HG02981 (cell line): Measurements from ENCODE around the gene CDK8.

Source experiments
- ATAC-seq: cut with Tn5 transposase; IDR thresholded peaks from one replicate; pipeline ENCODE4 v1.9.1; 2021; ENCODE audit warnings: mild to moderate bottlenecking, moderate library complexity; ENCODE audit not compliant: unreplicated experiment

CDK8 gene

GRCh38 chr13:26379831-26380230 lies 125.9 kb downstream of the CDK8 start:
- no peak for ATAC-seq

- no peak for ATAC-seq
Measured at GRCh38 chr13:26380930-26381329, 127.0 kb downstream of the CDK8 start.

- no peak for ATAC-seq
Measured at GRCh38 chr13:26382366-26382765, 128.4 kb downstream of the CDK8 start.

GRCh38 chr13:26382835-26383234 lies 128.9 kb downstream of the CDK8 start:
- ATAC-seq: no peak

GRCh38 chr13:26384587-26384986 lies 130.7 kb downstream of the CDK8 start:
- ATAC-seq: no peak

- no peak for ATAC-seq
Measured at GRCh38 chr13:26386026-26386425, 132.1 kb downstream of the CDK8 start.

GRCh38 chr13:26390203-26390602 lies 136.3 kb downstream of the CDK8 start:
- ATAC-seq: no peak

GRCh38 chr13:26400545-26400944 lies 146.6 kb downstream of the CDK8 start:
- ATAC-seq: no peak

- no peak for ATAC-seq
Measured at GRCh38 chr13:26401069-26401468, 147.1 kb downstream of the CDK8 start.

GRCh38 chr13:26401578-26402021 lies 147.7 kb downstream of the CDK8 start:
- ATAC-seq: no peak

- ATAC-seq: no peak
Measured at GRCh38 chr13:26406791-26407190, 152.9 kb downstream of the CDK8 start.

GRCh38 chr13:26411206-26411605 lies 157.3 kb downstream of the CDK8 start:
- ATAC-seq: no peak

GRCh38 chr13:26412263-26412662 lies 158.3 kb downstream of the CDK8 start:
- no peak for ATAC-seq

GRCh38 chr13:26412936-26413716 lies 159.2 kb downstream of the CDK8 start:
- ATAC-seq: no peak

GRCh38 chr13:26420282-26420960 lies 166.5 kb downstream of the CDK8 start:
- no peak for ATAC-seq

- ATAC-seq: no peak
Measured at GRCh38 chr13:26422036-26422435, 168.1 kb downstream of the CDK8 start.

GRCh38 chr13:26423629-26424028 lies 169.7 kb downstream of the CDK8 start:
- ATAC-seq: no peak

- ATAC-seq: no peak
Measured at GRCh38 chr13:26424181-26424580, 170.3 kb downstream of the CDK8 start.

- no peak for ATAC-seq
Measured at GRCh38 chr13:26425443-26426358, 171.8 kb downstream of the CDK8 start.

- ATAC-seq: no peak
Measured at GRCh38 chr13:26433776-26434175, 179.8 kb downstream of the CDK8 start.

GRCh38 chr13:26435171-26435570 lies 181.2 kb downstream of the CDK8 start:
- no peak for ATAC-seq
